PC-9 (cell line): ENCODE measurements around the gene EFEMP2.

Source experiments
- EZH2 ChIP-seq: fragments of 200-600 bp; sonication (generic); IDR thresholded peaks from 2 replicates; pipeline ENCODE4 v1.8.0; 2017; ENCODE audit warnings: antibody characterized with exemption, low read depth
- TF ChIP-seq, protein P1 (sequence below): fragments of 200-600 bp; sonication (generic); conservative IDR thresholded peaks from 2 replicates; pipeline ENCODE4 v1.6.1; 2017; ENCODE audit warnings: mixed run types, antibody characterized with exemption, mild to moderate bottlenecking, moderate library complexity

DNA sequence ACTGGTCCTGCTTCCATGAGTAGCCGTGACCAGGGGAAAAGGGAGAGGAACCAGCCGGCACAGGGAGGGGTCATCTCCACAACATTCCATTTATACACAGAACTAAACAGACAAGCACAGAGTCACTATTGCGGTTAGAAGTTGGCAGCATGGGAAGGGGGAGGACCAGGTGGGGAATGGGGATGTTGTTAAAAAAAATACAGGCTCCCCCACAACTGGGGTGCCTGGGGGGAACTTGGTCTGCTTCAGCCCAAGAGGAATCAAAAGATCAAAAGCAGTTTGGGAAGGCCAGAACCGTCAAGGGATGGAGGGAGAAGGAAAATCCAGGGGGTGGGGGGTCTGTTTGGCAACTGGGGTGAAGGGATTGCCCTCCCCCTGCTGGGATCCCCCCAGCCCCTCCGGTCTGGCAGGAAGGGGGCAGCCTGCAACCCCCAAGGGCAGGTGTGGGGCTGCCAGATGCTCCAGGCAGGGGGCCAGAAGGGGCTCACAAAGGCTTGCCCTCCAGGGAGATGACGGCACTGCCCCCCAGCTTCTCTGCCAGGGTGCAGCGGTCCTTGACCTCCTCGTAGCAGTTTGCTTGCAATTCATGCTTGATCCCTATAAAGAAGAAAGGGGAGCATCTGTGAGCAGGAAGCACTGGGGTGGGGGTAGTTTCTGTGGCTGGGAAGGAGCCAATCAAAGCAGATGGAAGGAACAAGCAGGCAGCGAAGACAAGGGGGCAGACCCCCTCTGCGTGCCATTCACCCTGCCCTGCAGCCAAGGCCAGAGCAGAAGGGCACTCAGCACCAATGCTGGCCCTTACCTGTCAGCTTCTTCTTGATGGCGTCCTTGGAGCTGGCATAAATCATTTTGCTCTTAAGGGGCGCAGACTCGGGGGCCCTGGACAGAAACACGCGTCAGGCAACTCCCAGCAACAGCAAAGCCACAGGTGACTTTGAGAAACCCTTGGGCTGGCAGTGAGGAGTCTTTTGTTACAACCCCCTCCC is 17.5 kb downstream of the EFEMP2 start:
- TF ChIP-seq, protein P1, sequence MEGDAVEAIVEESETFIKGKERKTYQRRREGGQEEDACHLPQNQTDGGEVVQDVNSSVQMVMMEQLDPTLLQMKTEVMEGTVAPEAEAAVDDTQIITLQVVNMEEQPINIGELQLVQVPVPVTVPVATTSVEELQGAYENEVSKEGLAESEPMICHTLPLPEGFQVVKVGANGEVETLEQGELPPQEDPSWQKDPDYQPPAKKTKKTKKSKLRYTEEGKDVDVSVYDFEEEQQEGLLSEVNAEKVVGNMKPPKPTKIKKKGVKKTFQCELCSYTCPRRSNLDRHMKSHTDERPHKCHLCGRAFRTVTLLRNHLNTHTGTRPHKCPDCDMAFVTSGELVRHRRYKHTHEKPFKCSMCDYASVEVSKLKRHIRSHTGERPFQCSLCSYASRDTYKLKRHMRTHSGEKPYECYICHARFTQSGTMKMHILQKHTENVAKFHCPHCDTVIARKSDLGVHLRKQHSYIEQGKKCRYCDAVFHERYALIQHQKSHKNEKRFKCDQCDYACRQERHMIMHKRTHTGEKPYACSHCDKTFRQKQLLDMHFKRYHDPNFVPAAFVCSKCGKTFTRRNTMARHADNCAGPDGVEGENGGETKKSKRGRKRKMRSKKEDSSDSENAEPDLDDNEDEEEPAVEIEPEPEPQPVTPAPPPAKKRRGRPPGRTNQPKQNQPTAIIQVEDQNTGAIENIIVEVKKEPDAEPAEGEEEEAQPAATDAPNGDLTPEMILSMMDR: no peak
- TF ChIP-seq EZH2: no peak
